Measurements from ENCODE around the gene APOL6. TPM values are rescaled to one million over a fixed set of nuclear protein-coding genes. Genes with fewer than 3 reads are reported as not detected.
A peak's percentile ranks its signal among the peaks of the same experiment; 100 is the strongest.

Gene APOL6
- total RNA-seq, 2 experiments from 2014 or later, result 54.9 to 55.8 TPM

DNA sequence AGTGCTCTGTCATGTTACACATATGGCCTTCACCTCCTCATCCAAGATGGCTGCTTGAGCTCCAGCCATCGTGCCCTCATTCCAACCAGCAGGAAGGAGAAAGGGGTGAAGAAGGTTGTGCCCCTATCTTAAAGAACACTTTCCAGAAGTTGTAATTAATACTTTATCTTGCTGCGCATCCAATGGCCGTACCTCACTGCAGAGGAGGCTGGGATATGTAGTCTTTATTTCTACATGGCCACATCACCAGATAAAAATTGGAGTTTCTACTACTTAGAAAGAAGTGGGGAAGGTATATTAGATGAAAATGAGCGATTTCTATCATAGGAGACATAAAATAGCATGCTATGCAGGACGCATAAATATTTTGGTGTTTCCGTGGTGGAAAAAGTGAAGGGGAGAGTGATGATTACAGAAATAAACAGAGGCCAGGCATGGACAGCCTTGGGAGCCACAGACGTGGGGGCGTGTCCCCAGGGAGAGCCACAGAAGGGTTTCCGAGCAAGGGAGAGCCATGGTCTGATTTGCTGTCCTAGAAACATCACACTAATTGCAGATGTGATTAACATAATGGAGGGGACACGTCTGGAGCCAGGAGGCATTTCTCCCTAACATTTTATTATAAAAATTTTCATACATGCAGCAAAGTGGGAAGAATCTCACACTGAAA is 22.3 kb upstream of the APOL6 start:
- Mint-ChIP-seq H3K4me1 (peaks cover 16% of the 10 kb centered on the region), H3K36me3 (no peaks in the 10 kb centered on the region), H3K9me3 (peaks cover 4% of the 10 kb centered on the region), H3K27ac (no peak overlapping the region), H3K27me3 (peaks cover 5% of the 10 kb centered on the region), H3K4me3 (no peak overlapping the region)
- no peak for DNase-seq

DNA sequence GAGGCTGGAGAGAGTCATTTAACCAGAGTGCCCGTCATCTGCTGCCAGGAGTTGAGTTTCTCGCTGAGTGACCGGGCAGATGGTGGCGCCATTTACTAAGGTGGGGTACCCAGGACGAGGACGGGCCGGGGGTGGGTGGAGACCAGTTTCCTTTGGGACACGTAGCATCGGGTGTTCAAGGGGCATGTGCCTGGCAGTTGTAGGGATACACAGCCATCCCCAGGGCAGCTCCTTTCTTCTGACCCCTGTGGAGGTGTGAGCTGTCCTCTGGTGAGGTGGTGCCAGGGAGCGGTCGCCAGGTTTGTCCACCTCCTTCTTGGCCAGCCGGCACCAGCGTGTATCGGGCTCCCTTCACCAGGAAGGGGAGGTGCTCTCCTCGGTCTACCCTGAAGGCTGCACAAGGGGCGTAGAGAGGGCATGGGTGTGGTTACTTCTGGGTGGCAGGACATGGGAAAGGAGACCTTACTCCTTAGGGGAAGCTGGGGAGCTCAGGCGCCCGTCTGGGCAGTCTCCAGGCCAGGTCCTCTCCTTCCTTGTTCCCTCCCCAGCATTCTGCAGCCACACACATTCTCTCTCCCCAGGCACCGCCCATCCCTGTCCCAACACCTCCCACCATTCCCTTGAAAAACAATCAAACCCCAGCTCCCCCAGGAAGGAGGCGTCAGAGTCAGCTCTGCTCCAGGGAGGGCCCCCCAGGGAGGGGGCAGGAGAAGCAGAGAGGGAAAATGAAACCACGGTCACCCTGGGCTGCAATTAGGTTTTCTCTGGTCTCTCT is 20.8 kb upstream of the APOL6 start:
- Mint-ChIP-seq H3K36me3 (no peaks in the 10 kb centered on the region), H3K27ac (peak overlapping the region; percentile 71), H3K27me3 (peaks cover 5% of the 10 kb centered on the region), H3K4me3 (peak overlapping the region; percentile 76), H3K4me1 (peaks cover 16% of the 10 kb centered on the region), H3K9me3 (peaks cover 4% of the 10 kb centered on the region)
- DNase-seq, result peak; percentile 61

DNA sequence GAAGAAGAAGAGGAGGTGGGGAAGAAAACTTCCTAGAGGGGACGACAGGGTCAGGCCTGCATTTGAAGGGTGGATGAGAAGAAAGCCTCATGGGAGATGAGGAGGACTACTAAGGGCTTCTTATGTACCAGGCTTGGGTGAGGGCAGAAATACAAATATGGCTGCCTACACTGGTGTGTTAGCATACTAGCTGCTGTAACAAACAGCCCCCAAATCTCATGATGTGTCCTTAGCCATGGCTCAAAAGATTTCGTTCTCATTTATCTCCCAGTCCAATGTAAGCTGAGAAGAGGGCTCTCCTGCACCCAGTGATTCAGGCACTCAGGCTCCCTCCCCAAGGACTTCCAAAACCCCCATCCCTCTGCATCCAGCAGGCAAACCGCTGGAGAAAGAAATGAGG is 19.5 kb upstream of the APOL6 start:
- Mint-ChIP-seq H3K4me1 (peaks cover 16% of the 10 kb centered on the region), H3K36me3 (no peaks in the 10 kb centered on the region), H3K27ac (no peak overlapping the region), H3K9me3 (peaks cover 4% of the 10 kb centered on the region), H3K27me3 (peaks cover 5% of the 10 kb centered on the region), H3K4me3 (no peak overlapping the region)
- DNase-seq, result no peak

DNA sequence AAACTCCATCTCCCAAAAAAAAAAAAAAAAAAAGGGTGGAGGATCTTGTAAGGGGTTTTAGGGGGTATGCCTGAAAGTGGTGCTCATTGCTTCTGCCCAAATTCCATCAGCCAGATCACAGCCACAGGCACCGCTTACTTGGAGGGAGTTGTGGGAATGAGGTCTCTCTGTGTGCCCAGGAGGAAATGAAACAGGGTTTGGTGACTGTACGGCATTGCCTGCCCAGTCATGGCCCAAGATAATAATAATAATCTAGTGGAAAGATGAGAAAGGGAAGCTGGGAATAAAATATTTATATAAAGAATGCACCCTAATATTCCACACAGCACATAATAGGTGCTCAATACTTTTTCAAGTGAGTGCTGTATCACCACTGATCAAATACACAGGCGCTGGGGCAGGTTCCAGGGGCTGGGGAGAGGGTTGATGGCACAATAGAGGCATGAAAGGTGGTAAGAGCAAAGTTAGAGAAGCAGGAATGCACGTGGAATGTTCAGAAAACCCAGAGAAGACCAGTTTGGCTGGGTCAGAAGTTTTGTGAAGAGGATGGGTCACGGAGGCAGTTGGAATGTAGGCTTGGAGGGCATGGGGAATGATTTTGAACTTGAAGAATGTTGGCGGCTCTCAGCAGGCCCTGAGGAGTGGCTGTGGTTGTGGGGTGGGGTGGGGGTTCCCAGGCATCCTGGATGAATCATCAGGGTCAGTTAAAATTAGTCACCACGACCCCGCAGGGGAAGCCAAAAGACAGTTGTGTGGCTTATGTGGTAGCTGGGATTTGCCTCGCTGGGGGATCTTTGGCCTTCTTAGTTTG is 18.6 kb upstream of the APOL6 start:
- peak overlapping the region; percentile 16 for H3K4me3 Mint-ChIP-seq

DNA sequence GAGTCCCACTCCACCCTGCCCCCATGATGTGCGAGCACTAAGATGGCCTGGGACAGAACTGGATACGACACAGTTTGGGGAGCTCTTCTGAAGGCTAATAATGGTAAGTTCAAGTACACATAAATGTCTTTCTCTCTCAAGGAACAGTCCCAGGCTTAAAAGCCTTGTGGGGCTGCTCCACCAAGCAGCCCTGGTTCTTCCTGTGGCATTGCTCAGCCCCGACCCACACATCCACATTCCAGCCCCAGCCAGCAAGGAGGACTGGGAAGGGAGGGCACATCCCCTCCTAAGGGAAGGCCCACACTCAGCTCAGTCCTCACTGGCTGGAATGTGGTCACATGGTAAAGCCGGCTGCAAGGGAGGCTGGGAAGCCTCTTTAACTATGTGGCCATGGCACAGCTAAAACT is 17.9 kb upstream of the APOL6 start:
- H3K4me1 Mint-ChIP-seq, result peaks cover 16% of the 10 kb centered on the region
- H3K9me3 Mint-ChIP-seq, result peaks cover 4% of the 10 kb centered on the region
- no peaks in the 10 kb centered on the region for H3K27me3 Mint-ChIP-seq
- no peak for DNase-seq
- H3K4me3 Mint-ChIP-seq, result no peak overlapping the region
- H3K27ac Mint-ChIP-seq, result no peak overlapping the region
- no peaks in the 10 kb centered on the region for H3K36me3 Mint-ChIP-seq

More for the DNA sequence above, 18.6 kb upstream of the APOL6 start:
- Mint-ChIP-seq H3K36me3 (no peaks in the 10 kb centered on the region), H3K27me3 (peaks cover 2% of the 10 kb centered on the region), H3K9me3 (peaks cover 4% of the 10 kb centered on the region), H3K4me1 (peaks cover 16% of the 10 kb centered on the region), H3K27ac (peak overlapping the region; percentile 61)
- DNase-seq, result peak; percentile 77

DNA sequence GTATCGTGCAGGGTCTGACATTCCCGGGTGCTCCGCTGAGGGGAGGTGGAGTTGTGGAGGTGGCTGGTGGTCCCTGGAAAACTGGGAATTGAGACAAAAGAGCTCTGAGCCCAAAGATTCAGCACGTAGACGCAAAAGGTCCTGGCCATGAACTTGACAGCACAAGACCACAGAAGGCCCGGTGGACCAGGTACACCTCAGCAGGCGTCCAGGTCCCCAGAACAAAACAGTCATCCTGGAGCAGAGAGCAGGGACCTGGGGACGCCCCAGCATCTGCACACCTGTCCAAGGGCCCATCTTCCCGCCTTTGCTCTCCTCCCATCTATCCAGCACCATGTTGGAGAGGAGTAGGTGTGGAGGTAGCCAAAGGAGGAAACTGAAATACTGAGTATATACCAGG is 17.4 kb upstream of the APOL6 start:
- Mint-ChIP-seq H3K4me3 (no peak overlapping the region), H3K36me3 (no peaks in the 10 kb centered on the region), H3K27me3 (no peaks in the 10 kb centered on the region), H3K27ac (no peak overlapping the region), H3K4me1 (peaks cover 16% of the 10 kb centered on the region), H3K9me3 (peaks cover 4% of the 10 kb centered on the region)
- no peak for DNase-seq

DNA sequence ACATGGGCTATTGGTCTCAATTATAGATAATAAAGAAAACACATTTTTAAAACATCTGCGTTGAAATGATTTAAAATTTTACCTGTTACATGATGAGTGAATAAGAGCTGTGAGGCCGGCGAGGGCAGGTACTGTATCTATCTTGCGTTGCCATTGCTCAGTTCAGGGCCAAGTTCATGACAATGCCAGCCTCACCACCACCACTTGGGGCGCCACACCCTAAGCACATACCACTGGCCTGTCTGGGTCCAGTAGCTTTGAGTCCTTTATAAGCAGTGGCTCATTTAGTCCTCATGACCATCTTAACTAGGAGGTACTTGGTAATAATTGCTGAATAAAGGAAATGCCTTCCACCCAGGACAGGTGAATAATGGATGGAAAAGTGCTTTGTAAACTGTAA is 16.6 kb upstream of the APOL6 start:
- Mint-ChIP-seq H3K27ac (no peak overlapping the region), H3K4me1 (peaks cover 16% of the 10 kb centered on the region), H3K36me3 (no peaks in the 10 kb centered on the region), H3K9me3 (peaks cover 4% of the 10 kb centered on the region), H3K27me3 (no peaks in the 10 kb centered on the region), H3K4me3 (no peak overlapping the region)
- peak; percentile 34 for DNase-seq

DNA sequence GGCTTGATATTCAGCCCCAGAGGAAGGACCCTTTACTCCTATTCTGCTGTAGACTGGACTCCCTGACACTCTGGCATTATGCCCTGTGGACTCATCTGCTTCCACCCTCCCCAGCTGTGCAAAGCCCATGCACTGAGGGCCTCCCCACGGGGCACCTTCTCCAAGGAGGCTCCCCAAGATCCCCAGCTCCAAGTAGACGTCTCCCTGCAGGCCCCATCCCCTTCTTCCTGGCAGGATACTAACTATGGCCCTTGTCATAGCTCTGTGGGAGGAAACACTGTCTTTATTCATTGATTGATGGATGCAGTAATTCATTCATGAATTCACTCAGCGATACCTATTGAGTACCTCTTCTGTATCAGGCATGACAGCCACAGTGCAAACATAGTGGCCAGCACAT is 15.3 kb upstream of the APOL6 start:
- Mint-ChIP-seq H3K9me3 (peaks cover 4% of the 10 kb centered on the region), H3K27ac (no peak overlapping the region), H3K27me3 (no peaks in the 10 kb centered on the region), H3K4me1 (peaks cover 8% of the 10 kb centered on the region), H3K36me3 (no peaks in the 10 kb centered on the region), H3K4me3 (no peak overlapping the region)
- DNase-seq, result no peak

DNA sequence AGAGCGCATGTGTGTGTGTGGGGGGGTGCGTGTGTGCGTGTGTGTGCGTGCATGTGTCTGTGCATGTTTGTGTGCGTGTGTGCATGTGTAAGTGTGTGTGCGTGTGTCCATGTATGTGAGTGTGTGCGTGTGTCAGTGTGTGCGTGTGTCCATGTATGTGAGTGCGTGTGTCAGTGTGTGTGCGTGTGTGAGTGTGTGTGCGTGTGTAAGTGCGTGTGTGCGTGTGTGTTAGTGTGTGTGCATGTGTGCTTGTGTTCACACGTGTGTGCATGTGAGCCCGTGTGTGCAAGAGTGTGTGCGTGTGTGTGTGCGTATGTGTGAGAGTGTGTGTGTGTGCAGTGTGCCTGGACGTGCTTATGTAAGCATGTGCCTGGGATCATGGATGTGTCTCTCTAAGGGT is 14.7 kb upstream of the APOL6 start:
- H3K4me1 Mint-ChIP-seq, result peaks cover 8% of the 10 kb centered on the region
- no peaks in the 10 kb centered on the region for H3K36me3 Mint-ChIP-seq
- no peaks in the 10 kb centered on the region for H3K27me3 Mint-ChIP-seq
- peaks cover 2% of the 10 kb centered on the region for H3K9me3 Mint-ChIP-seq
- H3K4me3 Mint-ChIP-seq, result no peak overlapping the region
- H3K27ac Mint-ChIP-seq, result no peak overlapping the region
- no peak for DNase-seq

DNA sequence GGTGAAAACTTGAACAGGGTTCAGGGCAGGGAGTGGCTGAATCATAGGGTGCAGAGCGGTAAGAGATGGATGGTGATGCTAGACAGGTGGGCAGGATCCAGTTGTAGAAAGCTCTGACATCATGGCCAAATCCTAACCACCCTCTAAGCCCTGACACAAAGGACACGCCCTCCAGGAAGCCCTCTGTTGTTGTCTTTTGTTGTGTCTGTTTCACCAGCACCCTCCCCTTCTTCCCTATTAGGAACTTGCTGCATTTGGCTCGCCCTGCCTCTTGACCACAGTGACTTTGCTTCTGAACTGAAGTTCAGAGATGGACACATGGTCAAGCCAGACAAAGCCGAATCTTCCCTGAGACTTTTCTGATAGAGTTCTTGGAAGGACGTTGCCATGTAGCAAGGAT is 14.2 kb upstream of the APOL6 start:
- H3K9me3 Mint-ChIP-seq, result peaks cover 1% of the 10 kb centered on the region
- peaks cover 8% of the 10 kb centered on the region for H3K4me1 Mint-ChIP-seq
- H3K4me3 Mint-ChIP-seq, result no peak overlapping the region
- H3K27ac Mint-ChIP-seq, result no peak overlapping the region
- H3K36me3 Mint-ChIP-seq, result no peaks in the 10 kb centered on the region
- H3K27me3 Mint-ChIP-seq, result no peaks in the 10 kb centered on the region
- no peak for DNase-seq

DNA sequence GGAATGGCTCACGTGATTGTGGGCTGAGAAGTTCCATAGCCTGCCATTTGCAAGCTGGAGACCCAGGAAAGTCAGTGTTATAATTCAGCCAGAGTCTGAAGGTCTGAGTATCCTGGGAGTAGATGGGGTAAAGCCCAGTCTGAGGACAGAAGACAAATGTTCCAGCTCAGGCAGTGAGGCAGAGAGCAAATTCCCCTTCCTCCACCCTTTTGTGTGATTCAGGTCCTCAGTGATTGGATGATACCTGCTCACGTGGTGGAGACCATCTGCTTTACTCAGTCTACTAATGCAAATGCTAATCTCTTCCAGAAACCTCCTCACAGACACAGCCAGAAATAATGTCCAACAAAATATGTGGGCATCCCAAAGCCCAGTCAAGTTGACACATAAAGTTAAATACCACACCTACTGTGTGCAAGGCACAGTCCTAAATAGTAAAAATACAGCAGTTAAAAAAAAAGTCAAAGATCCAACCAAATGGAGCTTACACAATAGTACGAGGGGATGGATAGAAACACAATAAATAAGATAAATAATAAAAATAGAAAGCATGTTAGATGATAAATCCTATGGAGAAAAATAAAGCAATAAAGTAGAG is 13.2 kb upstream of the APOL6 start:
- H3K36me3 Mint-ChIP-seq, result no peaks in the 10 kb centered on the region
- DNase-seq, result no peak
- H3K27ac Mint-ChIP-seq, result no peak overlapping the region
- H3K4me1 Mint-ChIP-seq, result peaks cover under 1% of the 10 kb centered on the region
- no peaks in the 10 kb centered on the region for H3K27me3 Mint-ChIP-seq
- no peak overlapping the region for H3K4me3 Mint-ChIP-seq
- H3K9me3 Mint-ChIP-seq, result peaks cover under 1% of the 10 kb centered on the region

DNA sequence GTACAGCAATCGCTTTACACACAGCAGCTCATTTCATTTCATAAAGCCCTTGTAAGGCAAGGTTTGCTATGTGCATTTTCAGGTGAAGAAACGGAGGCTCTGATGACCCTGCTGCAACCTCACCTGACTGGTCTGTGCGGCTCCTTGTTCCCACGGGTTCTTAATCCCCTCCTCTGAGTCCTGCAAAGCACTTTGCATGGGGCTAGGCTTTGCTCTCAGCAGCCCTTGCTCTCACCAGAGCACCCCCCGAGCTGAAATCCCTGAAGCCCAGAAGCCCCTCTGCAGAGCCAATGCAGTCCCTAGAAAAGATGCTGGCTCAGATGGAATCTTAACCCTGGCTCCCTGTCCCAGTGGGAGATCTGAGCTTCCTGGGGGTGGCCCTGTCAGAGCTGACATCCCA is 11.0 kb upstream of the APOL6 start:
- peaks cover 9% of the 10 kb centered on the region for H3K4me1 Mint-ChIP-seq
- H3K4me3 Mint-ChIP-seq, result no peak overlapping the region
- H3K27ac Mint-ChIP-seq, result no peak overlapping the region
- no peaks in the 10 kb centered on the region for H3K36me3 Mint-ChIP-seq
- no peak for DNase-seq
- no peaks in the 10 kb centered on the region for H3K9me3 Mint-ChIP-seq
- H3K27me3 Mint-ChIP-seq, result no peaks in the 10 kb centered on the region

DNA sequence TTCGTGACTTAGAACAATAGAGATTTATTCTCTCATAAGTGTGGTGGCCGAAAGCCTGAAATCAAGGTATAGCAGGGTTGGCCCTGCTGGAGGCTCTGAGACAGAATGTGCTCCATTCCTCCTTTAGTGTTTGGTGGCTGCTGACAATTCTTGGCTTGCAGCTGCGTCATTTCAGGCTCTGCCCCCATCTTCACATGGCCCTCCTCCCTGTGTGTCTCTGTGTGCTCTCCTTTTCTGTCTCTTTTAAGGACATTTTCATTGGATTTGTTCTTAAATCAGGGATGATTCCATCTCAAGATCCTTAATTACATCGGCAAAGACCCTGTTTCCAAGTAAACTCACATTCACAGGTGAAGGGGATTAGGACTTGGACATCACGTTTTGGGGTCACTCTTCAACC is 10.2 kb upstream of the APOL6 start:
- no peaks in the 10 kb centered on the region for H3K9me3 Mint-ChIP-seq

DNA sequence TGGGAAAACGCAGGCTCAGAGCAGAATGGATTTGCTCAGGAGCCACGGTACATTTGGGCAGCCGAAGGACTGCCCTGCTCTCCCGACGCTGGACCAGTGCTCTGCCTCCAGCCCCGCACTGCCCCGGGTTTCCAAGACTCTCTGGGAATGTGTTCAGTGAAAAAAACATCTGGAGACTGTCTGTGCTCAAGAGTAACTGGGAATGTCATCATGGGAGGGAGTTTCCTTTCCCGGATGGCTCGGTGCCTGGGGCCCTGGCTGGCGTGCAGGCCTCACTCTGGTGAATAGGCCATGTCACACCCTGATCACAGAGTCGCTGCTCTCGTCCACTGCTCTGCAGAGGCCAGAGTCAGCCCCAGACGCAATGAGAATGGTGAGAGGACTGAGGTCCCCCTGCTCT is 9.8 kb upstream of the APOL6 start:
- Mint-ChIP-seq H3K9me3 (no peaks in the 10 kb centered on the region), H3K36me3 (no peaks in the 10 kb centered on the region), H3K27me3 (no peaks in the 10 kb centered on the region), H3K27ac (no peak overlapping the region), H3K4me3 (no peak overlapping the region), H3K4me1 (peaks cover 9% of the 10 kb centered on the region)
- no peak for DNase-seq

More for the DNA sequence above, 10.2 kb upstream of the APOL6 start:
- peaks cover 9% of the 10 kb centered on the region for H3K4me1 Mint-ChIP-seq
- DNase-seq, result no peak
- no peak overlapping the region for H3K4me3 Mint-ChIP-seq
- no peak overlapping the region for H3K27ac Mint-ChIP-seq
- no peaks in the 10 kb centered on the region for H3K36me3 Mint-ChIP-seq
- H3K27me3 Mint-ChIP-seq, result no peaks in the 10 kb centered on the region
